Stimulated activated CD4-positive, alpha-beta T cell treated with anti-CD3 and anti-CD28 coated beads, Interleukin-2, amount 100 ng/mL, for 24 hours (primary cell): ENCODE results near the gene IGF2BP1.
A peak's percentile ranks its signal among the peaks of the same experiment; 100 is the strongest.

ENCODE experiments used
- DNase-seq, 2 donors: peaks; one replicate each; pipeline ENCODE4 v3.0.0-alpha.2; 2020

Gene IGF2BP1

DNA sequence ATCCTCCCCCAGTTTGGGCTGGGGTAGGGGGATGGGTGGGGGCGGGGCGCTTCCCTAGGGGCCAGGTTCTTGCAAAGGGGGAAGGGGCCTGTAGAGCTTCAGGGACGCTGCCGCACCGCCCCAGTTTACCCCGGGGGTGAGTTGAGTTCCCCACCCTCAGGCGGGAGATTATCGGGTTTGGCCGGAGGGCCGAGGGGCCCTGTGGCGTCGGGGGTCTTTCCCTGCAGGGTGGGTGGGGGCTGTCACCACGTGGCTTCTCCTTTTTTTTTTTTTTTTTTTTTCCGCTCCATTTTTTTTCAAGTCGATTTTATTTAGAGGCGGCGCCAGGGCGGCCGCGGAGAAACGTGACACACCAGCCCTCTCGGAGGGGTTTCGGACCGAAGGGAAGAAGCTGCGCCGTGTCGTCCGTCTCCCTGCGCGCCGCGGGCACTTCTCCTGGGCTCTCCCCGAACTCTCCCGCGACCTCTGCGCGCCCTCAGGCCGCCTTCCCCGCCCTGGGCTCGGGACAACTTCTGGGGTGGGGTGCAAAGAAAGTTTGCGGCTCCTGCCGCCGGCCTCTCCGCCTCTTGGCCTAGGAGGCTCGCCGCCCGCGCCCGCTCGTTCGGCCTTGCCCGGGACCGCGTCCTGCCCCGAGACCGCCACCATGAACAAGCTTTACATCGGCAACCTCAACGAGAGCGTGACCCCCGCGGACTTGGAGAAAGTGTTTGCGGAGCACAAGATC, at the start of gene IGF2BP1:
Gene IGF2BP1 (plus strand): TSS at position 283 of the 724 bp plus-strand sequence. CDS start 361 bp downstream, at position 644.
- DNase-seq, result peak in 1 of 2 donors; percentile 47

DNA sequence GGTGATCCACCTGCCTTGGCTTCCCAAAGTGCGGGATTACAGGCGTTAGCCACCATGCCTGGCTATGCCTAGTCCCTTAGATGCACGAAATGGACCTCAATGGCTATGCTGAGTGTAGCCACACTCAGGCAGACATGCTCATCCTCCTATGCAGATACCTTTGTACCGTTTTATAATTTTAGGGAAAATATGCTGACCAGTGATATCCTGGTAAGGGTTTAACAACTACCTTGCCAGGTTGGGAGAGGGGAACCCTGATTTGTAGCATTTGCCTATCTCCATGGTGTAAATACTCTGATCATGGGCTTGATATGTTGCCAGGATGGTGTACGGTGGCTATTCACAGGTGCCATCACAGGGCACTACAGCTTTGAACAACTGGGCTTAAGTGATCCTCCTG, 45.6 kb upstream of the IGF2BP1 start:
- no peak for DNase-seq

DNA sequence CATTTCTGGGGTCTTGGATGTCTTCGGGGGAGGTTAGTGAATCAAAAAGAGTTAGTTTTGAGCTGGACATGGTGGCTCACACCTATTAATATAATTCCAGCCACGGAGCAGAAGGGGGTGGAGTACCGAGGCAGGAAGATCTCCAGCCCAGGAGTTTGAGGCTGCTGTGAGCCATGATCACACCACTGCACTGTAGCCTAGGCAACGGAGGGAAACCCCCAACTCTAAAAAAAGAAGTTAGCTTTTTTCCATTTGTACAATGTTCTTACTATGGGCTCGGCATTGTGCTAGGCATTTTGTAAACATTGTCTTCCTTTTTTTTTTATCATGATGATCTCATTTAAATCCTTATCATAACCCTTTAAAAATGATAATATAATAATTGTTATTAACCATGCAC, 44.3 kb upstream of the IGF2BP1 start:
- DNase-seq, result no peak

DNA sequence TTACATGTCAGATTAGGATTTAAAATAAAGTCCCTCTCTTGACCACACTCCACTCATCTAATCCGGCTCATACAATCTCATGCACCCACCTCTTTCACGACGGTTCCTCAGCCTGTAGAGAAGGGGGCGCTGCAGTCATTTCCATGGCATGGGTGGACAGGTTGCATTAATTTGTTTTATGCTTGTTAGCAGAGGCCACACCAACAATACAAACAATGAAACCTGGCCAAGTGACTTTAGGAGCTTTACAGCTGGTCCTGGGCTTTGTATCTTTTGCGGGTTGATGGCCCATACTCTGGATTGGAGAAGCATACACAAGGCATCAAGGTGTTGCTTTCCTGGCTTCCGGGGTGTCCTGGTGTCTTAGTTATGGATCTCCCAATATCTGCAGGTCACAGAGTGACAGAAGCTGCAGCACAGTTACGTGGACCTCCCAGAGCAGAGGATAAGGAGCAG, 42.9 kb upstream of the IGF2BP1 start:
- DNase-seq, result no peak

DNA sequence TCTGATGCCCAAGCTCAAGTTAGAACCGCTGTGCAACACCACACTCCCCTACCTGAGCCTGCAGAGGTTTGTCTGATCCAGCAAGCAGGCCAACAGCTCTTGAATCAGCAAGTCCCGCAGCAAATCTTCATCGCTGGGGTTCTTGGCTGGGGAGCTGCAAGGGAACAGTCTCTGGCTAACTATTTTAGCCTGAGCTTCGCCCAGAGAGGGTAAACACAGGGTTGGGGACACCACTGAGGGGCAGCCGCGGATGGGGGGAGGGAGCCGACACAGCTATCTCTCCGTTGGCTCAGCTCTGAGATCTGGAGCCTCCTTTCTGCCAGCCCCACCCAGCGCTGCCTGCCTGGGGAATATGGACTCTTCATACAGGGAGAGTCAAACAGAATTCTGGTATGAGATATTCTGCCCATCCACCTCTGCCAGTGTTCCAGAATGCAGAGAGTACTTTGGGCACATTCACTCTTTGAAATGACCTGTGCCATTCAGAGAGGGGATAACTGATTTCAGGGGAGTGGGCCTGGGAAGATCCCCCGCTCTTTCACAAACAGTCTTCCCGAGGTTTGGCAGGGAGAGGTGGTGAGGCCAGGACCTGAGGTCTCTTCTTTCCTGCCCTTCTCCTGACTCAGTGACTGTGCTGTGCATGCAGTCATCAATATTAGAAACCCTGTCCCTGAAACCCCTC, 36.2 kb upstream of the IGF2BP1 start:
- no peak for DNase-seq

DNA sequence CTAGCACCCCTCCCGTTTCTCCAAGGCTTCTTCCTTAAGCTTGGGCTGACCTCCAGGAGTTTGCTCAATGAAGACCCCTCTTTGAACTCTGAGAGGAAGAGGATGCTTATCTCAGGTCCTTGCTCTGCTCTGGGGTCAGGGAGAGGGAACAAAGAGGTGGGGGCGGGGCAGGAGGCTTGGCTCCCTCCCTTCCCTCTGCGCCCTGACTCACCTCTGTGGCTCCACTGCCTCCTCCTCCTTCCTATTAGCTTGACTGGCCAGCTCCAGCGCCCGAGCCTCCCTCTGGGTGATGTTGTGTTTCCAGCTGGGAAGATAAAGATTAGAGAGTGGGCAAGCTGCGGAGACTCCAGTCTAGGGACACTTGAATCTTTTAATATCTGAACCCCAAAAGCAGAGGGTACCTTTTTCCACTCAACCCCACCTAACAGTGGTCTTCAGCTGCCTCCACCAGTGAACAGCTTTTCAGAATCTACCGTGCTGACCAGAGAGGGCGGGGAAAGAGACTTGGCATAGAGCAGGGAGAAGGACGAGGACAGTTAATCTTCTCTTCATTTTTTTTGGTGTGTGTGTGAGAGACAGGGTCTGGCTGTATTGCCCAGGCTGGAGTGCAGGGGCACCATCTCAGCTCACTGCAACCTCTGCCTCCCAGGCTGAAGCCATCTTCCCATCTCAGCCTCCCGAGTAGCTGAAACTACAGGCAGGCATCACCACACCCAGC, 35.5 kb upstream of the IGF2BP1 start:
- DNase-seq, result no peak

DNA sequence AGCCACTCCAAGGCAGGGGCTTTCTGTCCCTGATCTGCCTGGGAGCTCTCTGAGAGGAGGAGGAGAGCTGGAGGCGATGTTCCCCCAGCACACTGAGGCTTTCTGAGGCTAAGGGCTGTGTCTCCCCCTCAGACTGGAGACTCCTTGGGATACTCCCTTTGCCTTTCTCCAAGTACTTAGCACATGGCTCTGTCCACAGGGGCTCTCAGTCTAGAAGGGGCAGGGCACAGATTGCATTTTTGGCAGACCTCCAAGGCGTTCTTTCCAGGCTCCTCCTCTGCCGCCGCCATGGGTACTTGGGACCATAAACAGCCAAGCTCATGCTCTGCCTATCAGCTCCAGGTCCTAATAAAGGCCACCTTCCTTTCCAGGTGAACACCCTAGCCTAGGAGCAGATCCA, 27.0 kb upstream of the IGF2BP1 start:
- DNase-seq, result no peak

DNA sequence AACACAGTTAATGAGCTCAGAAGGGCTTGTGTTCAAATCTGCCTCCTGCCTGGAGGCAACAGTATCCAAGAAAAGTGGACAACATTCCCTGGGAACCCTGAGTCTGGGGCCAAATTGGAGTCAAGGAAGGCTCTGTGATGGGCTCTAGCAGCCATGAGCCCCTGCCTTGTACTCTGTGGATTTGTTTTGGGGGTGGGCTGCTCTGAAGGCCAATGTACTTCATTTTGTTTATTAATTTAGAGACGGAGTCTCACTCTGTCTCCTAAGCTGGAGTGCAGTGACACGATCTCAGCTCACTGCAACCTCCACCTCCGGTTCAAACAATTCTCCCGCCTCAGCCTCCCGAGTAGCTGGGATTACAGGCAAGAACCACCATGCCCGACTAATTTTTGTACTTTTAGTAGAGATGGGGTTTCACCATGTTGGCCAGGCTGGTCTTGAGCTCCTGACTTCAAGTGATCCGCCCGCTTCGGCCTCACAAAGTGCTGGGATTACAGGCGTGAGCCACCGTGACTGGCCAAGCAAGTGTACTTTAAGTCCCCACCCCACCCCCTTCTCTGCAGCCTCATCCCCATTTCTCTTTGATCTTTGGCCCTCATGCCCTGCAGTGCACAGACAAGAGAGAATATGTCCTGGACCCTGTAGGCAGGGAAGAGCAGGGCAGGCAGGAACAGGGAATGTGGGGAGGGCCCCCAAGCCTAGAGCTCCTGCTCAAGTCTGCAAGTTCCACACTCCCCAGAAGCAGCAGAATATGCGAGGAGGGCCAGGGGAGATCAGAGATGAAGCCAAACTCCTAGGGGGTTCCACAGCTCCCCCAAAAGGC, 26.1 kb upstream of the IGF2BP1 start:
- DNase-seq, result no peak

DNA sequence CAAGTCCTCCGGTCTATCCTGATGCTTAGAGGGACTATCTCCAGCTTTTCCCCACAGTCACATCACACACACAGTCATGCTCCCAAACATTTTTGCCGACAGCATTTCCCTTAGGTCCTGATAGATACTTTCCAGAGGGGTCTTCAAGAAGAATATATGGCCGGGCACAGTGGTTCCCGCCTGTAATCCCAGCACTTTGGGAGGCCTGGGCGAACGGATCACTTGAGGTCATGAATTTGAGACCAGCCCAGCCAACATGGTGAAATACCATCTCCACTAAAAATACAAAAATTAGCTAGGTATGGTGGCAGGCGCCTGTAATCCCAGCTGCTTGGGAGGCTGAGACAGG, 24.5 kb upstream of the IGF2BP1 start:
- no peak for DNase-seq

DNA sequence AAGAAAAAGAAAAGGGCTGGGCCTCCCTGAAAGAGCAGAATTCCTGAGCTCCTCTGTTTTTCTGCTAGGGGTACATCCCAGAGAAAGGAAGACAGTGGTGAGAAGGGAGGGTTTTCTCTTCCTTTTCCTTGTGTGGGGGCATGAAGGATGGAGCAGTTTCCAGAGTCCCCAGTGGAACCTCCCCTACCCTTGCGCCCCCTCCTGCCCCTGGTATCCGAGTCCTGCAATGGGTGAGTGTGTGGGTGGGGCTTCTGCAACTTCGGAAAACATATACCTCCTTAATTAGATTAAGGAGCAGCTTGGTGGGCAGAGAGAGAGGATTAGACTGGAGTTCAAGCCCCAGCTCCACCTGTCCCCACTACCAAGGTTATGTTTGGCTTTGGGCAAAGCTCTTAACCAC, 23.4 kb upstream of the IGF2BP1 start:
- DNase-seq, result no peak

DNA sequence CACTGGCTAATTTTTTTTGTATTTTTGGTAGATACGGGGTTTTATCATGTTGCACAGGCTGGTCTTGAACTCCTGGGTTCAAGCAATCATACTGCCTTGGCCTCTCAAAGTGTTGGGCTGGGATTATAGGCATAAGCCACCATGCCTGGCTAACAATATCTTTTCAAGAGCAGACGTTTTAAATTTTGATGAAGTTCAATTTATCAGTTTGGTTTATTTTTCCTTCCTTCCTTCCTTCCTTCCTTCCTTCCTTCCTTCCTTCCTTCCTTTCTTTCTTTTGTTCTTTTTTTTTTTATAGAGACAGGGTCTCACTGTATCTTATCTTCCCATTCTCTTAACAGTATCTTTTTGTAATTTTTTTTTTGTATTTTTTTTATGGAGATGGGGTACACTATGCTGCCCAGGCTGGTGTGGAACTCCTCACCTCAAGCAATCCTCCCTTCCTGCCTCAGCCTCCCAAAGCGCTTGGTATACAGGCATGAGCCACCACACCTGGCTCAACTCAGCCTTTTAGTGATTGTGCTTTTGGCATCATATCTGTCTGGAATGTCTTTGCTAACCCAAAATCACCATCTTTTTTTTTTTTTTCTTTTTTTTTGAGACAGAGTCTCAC, 15.2 kb upstream of the IGF2BP1 start:
- peak in 1 of 2 donors; percentile 6 for DNase-seq

DNA sequence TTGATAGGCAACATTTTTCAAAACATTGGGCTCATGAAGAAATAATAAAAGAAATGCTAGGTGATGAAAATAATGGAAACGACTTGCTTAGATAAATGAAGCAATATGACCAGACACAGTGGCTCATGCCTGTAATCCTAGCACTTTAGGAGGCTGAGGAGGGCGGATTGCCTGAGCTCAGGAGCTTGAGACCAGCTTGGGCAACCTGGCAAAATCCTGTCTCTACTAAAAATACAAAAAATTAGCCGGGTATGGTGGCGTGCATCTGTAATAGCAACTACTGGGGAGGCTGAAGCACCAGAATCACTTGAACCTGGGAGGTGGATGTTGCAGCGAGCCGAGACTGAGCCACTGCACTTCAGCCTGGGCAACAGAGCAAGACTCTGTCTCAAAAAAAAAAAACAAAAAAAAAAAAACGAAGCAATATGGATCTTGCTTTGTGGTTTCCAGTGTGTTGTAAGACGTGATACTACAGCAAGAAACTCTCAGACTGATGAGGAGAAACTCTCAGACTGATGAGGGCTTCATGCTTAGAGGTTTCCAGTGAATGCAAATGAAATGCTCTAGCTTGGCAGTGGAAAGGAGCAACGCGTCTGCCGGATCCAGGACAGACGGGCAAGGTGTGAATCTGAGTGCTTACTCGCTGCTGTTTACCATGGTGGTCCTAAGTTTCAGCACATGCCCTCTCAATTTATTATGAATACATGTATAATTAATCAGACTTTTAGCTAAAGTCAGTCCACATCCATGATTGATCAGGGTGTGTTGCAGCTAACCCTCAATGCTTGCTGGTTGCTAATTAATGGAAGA, 11.5 kb upstream of the IGF2BP1 start:
- DNase-seq, result no peak

DNA sequence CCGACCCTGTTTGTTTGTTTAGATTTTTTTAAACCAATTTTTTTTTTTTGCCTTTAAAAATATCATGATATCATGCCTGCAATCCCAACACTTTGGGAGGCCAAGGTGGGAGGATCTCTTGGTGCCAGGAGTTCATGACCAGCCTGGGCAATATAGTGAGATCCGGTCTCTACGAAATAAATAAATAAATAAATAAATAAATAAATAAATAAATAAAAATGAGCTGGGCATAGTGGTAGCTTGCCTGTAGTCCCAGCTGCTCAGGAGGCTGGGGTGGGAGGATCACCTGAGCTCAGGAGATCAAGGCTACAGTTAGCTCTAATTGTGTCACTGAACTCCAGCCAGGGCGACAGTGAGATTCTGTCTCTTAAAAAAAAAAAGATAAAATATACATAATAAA, 8.1 kb upstream of the IGF2BP1 start:
- no peak for DNase-seq

DNA sequence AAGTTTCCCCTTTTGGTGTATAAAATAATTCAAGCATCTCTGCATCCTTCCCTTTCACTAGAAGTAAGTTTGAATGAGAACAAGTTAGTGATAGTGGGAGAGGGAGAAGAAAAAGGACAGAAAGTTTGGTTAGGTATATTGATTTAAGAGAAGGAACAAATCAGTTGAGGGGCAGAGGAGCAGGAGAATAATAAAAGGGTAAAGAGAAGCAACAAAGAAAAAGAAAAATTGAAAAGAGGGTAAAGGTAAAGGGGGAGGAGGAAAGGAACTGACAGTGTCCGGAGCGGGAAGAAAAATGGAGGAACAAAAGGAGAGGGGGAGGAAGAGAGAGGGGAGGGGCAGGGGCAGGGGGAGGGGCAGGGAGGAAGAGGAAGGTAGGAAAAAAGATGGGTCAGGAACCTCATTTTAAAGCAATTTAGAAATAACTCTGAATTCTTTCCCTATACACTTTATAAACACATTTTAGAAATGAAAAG, 6.3 kb upstream of the IGF2BP1 start:
- DNase-seq, result no peak

DNA sequence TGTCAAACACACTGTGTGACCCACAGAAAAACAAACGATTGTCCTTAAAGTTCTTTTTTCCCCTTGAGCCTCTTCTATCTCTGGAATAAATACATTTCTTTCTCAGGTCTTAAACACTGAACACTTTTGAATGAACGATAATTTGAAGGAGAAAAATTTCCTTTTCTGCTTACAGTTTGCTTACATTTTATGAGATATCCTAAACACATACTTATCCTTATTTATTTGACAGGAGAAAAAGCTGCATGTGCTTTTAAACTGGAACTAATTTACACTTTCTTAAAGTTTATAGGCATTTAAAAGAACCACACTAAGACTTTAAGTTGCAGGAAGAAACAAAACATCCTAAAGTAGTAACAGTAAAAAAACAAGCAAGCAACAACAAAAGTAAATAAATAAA, 4.7 kb upstream of the IGF2BP1 start:
- DNase-seq, result no peak

DNA sequence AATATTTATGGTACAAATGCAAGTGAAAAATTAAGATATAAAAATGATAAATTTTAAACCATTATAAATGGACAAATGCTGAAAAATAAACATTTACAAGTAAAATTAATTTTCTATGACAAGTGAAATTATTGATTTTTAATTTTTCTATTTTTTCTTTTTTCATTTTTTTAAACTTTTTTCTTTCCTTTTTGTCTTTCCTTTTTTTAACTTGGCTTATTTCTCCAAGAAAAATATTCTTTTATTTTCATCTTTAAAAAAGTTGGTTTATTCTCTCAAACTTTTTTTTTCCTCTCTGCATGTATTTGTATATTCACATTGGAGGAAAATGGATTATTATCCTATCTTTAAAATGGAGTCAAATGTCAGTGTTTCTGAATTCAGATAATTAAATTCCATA, 3.9 kb upstream of the IGF2BP1 start:
- no peak for DNase-seq

DNA sequence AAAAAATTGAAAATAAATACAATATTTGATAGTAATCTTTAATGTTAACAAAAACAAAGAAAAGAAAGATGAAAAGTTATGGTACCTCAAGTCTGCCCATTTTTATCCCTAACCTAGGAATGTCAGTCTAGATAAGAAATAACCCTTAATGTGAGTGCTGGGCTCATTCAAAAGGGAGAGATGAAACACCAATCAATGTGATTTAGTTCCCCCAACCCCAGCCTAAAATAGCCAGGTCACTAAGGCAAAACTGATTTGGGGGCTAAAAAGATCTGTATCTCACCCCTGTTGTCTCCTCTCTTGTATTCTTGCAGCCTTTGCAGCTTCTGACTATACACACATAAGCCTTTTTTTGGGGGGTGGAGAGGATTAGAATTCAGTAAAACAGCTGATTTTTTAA, 3.2 kb upstream of the IGF2BP1 start:
- no peak for DNase-seq

DNA sequence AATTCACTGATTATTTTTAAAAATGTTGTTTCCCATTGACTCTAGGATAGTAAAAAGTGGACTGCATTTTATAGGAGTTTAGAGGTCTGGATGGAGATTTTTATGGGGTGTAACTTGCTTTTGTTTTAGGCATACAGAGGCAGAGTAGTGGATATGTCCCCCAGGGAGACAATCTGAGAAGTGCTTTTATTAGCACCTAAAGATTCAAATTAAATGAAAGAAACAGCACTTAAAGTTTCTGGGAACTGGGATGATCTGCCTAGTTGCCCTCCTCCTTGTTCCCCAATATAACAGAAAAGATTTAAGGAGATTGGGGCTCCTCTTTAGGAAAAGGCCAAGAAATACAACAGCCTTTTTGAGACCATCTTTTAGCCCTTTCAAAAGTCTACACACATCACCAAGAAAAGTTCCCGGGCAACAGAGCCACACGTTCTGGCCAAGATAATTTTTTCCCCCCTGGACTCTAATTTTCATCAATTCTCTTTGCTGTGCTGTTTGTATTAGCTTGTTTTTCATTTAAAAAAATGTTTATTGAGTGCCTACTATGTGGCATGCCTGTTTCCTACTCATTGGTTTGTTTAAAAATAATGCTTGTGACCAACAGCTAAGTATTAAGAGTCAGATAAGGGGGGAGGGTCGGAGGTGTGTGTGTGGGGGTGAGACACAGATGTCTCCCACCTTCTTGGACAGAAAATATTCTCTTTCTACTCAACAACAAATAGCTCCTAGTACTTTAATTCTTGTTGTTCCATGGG, 2.5 kb upstream of the IGF2BP1 start:
- no peak for DNase-seq

DNA sequence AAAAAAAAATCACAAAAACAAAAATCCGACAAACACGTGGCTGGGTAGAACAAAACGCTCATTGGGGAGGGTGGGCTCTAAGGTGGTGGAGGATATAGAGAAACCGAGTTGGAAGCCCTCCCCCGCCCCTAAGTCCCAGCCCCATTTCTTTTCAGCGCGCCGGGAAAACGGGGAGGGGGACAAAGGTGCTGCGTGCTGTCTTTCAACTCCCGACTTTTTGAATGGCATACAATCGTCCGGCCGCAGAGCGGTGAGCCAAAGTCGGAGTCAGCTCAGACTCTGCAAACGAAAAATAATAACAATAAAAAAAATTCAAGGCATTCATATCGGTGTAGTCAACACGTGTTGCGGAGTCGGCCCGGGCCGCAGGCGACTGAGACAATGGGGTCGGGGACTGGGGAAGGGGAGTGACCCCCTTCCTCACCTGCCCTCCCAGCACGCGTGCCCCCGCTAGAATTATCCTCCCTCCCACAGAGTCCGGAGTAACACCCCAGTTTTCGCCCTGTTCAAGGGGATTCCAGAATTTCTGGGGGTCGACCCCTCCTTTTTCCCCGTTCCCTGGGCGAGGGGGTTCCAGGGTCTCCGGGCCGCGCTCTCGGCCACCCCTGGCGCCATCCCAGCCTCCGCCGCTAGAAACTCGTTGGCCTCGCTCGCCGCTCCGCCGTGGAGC, 1.7 kb upstream of the IGF2BP1 start:
- no peak for DNase-seq
